ENCODE results near the gene VCPKMT.

VCPKMT gene

GRCh38 chr14:50087341-50088116 is 28.8 kb downstream of the VCPKMT start:
- TF ChIP-seq FOXM1 (IDR thresholded peaks at IDR 0.05; ENCODE audit: borderline replicate concordance) (no peak), BHLHE40 (IDR thresholded peaks at IDR 0.05; ENCODE audit: borderline replicate concordance) (no peak), HDGF (IDR thresholded peaks at IDR 0.05; ENCODE audit: borderline replicate concordance) (no peak), ELF4 (IDR thresholded peaks at IDR 0.05) (no peak), SUZ12 (IDR thresholded peaks at IDR 0.05) (no peak), FOXK2 (IDR thresholded peaks at IDR 0.05) (no peak), ARNT (IDR thresholded peaks at IDR 0.05) (no peak)
- POLR2A ChIA-PET = interaction anchor here (0.9 to 1.2 kb wide), 2 partner anchors 29 to 225 kb away, joined by 3 read pairs; partner anchors contain the start of gene VCPKMT
- CTCF ChIA-PET = interaction anchor here (0.7 to 1.4 kb wide), 3 partner anchors 17 to 226 kb away, joined by 3 to 4 read pairs (median 3); no protein-coding TSS in a partner anchor
- DNase-seq (ENCODE audit: extremely low spot score) = no peak

GRCh38 chr14:50086321-50086711 is 30.1 kb downstream of the VCPKMT start:
- TF ChIP-seq ZNF384 (IDR thresholded peaks at IDR 0.05) (no peak), FOXA1 (IDR thresholded peaks at IDR 0.05) (no peak), SP1 (IDR thresholded peaks at IDR 0.05) (no peak), HDGF (IDR thresholded peaks at IDR 0.05; ENCODE audit: borderline replicate concordance) (no peak), NFRKB (IDR thresholded peaks at IDR 0.05) (no peak), SUZ12 (IDR thresholded peaks at IDR 0.05) (no peak), LEF1 (IDR thresholded peaks at IDR 0.05; ENCODE audit: borderline replicate concordance) (no peak), L3MBTL2 (conservative IDR thresholded peaks at IDR 0.05) (no peak), ELF4 (IDR thresholded peaks at IDR 0.05) (no peak)
- TF ChIP-seq, protein P1, sequence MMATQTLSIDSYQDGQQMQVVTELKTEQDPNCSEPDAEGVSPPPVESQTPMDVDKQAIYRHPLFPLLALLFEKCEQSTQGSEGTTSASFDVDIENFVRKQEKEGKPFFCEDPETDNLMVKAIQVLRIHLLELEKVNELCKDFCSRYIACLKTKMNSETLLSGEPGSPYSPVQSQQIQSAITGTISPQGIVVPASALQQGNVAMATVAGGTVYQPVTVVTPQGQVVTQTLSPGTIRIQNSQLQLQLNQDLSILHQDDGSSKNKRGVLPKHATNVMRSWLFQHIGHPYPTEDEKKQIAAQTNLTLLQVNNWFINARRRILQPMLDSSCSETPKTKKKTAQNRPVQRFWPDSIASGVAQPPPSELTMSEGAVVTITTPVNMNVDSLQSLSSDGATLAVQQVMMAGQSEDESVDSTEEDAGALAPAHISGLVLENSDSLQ (IDR thresholded peaks at IDR 0.05) = no peak
- ChIA-PET CTCF (interaction anchor here (1.4 kb wide), 1 partner anchor 234 kb away, joined by 3 read pairs; the partner anchor contains the start of gene NEMF), POLR2A (interaction anchor here (1.0 kb wide), 1 partner anchor 219 kb away, joined by 3 read pairs; no protein-coding TSS in a partner anchor)
- DNase-seq (ENCODE audit: extremely low spot score) = no peak

GRCh38 chr14:50085570-50086320 is 30.6 kb downstream of the VCPKMT start:
- ChIA-PET CTCF (interaction anchor here (1.4 to 1.9 kb wide), 2 partner anchors 224 to 233 kb away, joined by 3 to 10 read pairs; partner anchors contain the start of gene NEMF), POLR2A (interaction anchor here (1.0 kb wide), 1 partner anchor 218 kb away, joined by 3 read pairs; no protein-coding TSS in a partner anchor)
- DNase-seq (ENCODE audit: extremely low spot score) = no peak
- TF ChIP-seq HDGF (IDR thresholded peaks at IDR 0.05; ENCODE audit: borderline replicate concordance) (no peak), ZNF384 (IDR thresholded peaks at IDR 0.05) (no peak), SP1 (IDR thresholded peaks at IDR 0.05) (no peak), FOXA1 (IDR thresholded peaks at IDR 0.05) (no peak), ELF4 (IDR thresholded peaks at IDR 0.05) (no peak), FOXK2 (IDR thresholded peaks at IDR 0.05) (no peak), BHLHE40 (IDR thresholded peaks at IDR 0.05; ENCODE audit: borderline replicate concordance) (no peak), LEF1 (IDR thresholded peaks at IDR 0.05; ENCODE audit: borderline replicate concordance) (no peak), FOXM1 (IDR thresholded peaks at IDR 0.05; ENCODE audit: borderline replicate concordance) (no peak), NFRKB (IDR thresholded peaks at IDR 0.05) (no peak), TARDBP (IDR thresholded peaks at IDR 0.05) (no peak), SUZ12 (IDR thresholded peaks at IDR 0.05) (no peak), ARNT (IDR thresholded peaks at IDR 0.05) (no peak), L3MBTL2 (conservative IDR thresholded peaks at IDR 0.05) (no peak), CTBP1 (IDR thresholded peaks at IDR 0.05; ENCODE audit: borderline replicate concordance) (no peak)
- TF ChIP-seq, protein P1 (IDR thresholded peaks at IDR 0.05) = no peak

DNA sequence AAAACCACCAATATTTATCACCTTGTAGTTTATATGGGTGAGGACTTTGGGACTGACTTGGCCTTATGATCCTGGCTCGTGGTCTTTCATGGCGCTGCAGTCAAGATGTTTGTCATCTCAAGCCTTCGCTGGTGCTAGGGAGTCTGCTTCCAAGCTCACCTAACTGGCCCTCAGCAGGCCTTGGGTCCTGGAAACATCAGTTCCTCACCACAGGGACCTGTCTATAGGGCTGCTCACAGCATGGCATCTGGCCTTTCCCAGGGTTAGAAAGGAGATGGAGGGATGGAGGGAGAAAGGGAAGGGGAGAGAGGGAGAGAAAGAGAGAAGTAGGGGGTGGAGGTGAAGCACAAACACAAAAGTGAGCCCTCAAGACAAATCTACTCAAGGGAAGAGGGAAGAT is 31.7 kb downstream of the VCPKMT start:
- TF ChIP-seq FOXK2 (IDR thresholded peaks at IDR 0.05) (no peak), LEF1 (IDR thresholded peaks at IDR 0.05; ENCODE audit: borderline replicate concordance) (no peak), NFRKB (IDR thresholded peaks at IDR 0.05) (no peak), FOXA1 (IDR thresholded peaks at IDR 0.05) (no peak), FOXM1 (IDR thresholded peaks at IDR 0.05; ENCODE audit: borderline replicate concordance) (no peak), ELF4 (IDR thresholded peaks at IDR 0.05) (no peak), ZNF384 (IDR thresholded peaks at IDR 0.05) (no peak), BHLHE40 (IDR thresholded peaks at IDR 0.05; ENCODE audit: borderline replicate concordance) (no peak), TARDBP (IDR thresholded peaks at IDR 0.05) (no peak), ARNT (IDR thresholded peaks at IDR 0.05) (no peak), CTBP1 (IDR thresholded peaks at IDR 0.05; ENCODE audit: borderline replicate concordance) (no peak), HDGF (IDR thresholded peaks at IDR 0.05; ENCODE audit: borderline replicate concordance) (no peak)
- DNase-seq (ENCODE audit: extremely low spot score) = no peak
- CTCF ChIA-PET = interaction anchor here (1.9 kb wide), 1 partner anchor 223 kb away, joined by 10 read pairs; no protein-coding TSS in a partner anchor
- POLR2A ChIA-PET = no interaction called here

- DNase-seq (ENCODE audit: extremely low spot score) = no peak
- POLR2A ChIA-PET = interaction anchor here (1.0 kb wide), 1 partner anchor 216 kb away, joined by 3 read pairs; no protein-coding TSS in a partner anchor
- CTCF ChIA-PET = interaction anchor here (0.6 to 1.9 kb wide), 2 partner anchors 85 to 222 kb away, joined by 3 to 10 read pairs; no protein-coding TSS in a partner anchor
- TF ChIP-seq FOXA1 (IDR thresholded peaks at IDR 0.05) (no peak), SP1 (IDR thresholded peaks at IDR 0.05) (no peak), LEF1 (IDR thresholded peaks at IDR 0.05; ENCODE audit: borderline replicate concordance) (no peak), TARDBP (IDR thresholded peaks at IDR 0.05) (no peak), BHLHE40 (IDR thresholded peaks at IDR 0.05; ENCODE audit: borderline replicate concordance) (no peak), HDGF (IDR thresholded peaks at IDR 0.05; ENCODE audit: borderline replicate concordance) (no peak), CTBP1 (IDR thresholded peaks at IDR 0.05; ENCODE audit: borderline replicate concordance) (no peak), ELF4 (IDR thresholded peaks at IDR 0.05) (no peak), ZNF384 (IDR thresholded peaks at IDR 0.05) (no peak), ARNT (IDR thresholded peaks at IDR 0.05) (no peak), FOXM1 (IDR thresholded peaks at IDR 0.05; ENCODE audit: borderline replicate concordance) (no peak), L3MBTL2 (conservative IDR thresholded peaks at IDR 0.05) (no peak), SUZ12 (IDR thresholded peaks at IDR 0.05) (no peak), FOXK2 (IDR thresholded peaks at IDR 0.05) (no peak), NFRKB (IDR thresholded peaks at IDR 0.05) (no peak)
- TF ChIP-seq, protein P1 (IDR thresholded peaks at IDR 0.05) = no peak
Measured at GRCh38 chr14:50083467-50084337, 32.7 kb downstream of the VCPKMT start.

All from HEK293T (cell line).